CD8-positive, alpha-beta memory T cell (primary cell): ENCODE measurements around the gene BIRC6. TPM values are rescaled to one million over a fixed set of nuclear protein-coding genes. Genes with fewer than 3 reads are reported as not detected.

Experiments used
- CTCF ChIA-PET: fragments of 350-600 bp; sonication (Branson Sonifier 250); formaldehyde crosslinking; loops from one replicate; lab custom pipeline; 2021; ENCODE audit warnings: antibody characterized with exemption; lab: Charles Lee
- POLR2A ChIA-PET: fragments of 350-600 bp; sonication (Branson Sonifier 250); formaldehyde crosslinking; loops from one replicate; lab custom pipeline; 2021; ENCODE audit warnings: antibody characterized with exemption; lab: Charles Lee
- DNase-seq, 5 donors: peaks; one replicate each; pipeline versions ENCODE4 v3.0.0 to v3.0.0-alpha.2; 2020 to 2022; ENCODE audit warnings: mixed read lengths in 1 of 5
- H3K27ac ChIP-seq: one replicate; pipeline ENCODE4 v1.7.0; 2013; ENCODE audit warnings: low read depth, mild to moderate bottlenecking, low read length, moderate library complexity
- H3K27me3 ChIP-seq: 2 replicates; pipeline ENCODE4 v1.7.0; 2013; ENCODE audit warnings: low read length, mild to moderate bottlenecking; ENCODE audit not compliant: insufficient read depth, poor library complexity, severe bottlenecking
- H3K36me3 ChIP-seq: 2 replicates; pipeline ENCODE4 v1.7.0; 2013; ENCODE audit warnings: mild to moderate bottlenecking, low read length, moderate library complexity; ENCODE audit not compliant: insufficient read depth
- H3K4me1 ChIP-seq: 2 replicates; pipeline ENCODE4 v1.7.0; 2013; ENCODE audit warnings: mild to moderate bottlenecking, low read length, moderate library complexity; ENCODE audit not compliant: insufficient read depth
- H3K4me3 ChIP-seq: 2 replicates; pipeline ENCODE4 v1.7.0; 2013; ENCODE audit warnings: mild to moderate bottlenecking, low read length
- H3K9me3 ChIP-seq: 2 replicates; pipeline ENCODE4 v1.7.0; 2013; ENCODE audit warnings: mild to moderate bottlenecking, low read length
- H3K27ac Mint-ChIP-seq, 8 donors: one replicate each; pipeline ENCODE4 v1.8.0; 2020 to 2021; ENCODE audit warnings: mixed read lengths in 8 of 8, mild to moderate bottlenecking in 6 of 8, inconsistent platforms in 3 of 8, moderate library complexity in 3 of 8
- H3K27me3 Mint-ChIP-seq, 2 donors: one replicate each; pipeline ENCODE4 v1.8.0; 2020 to 2021; ENCODE audit warnings: mixed read lengths in 2 of 2, mild to moderate bottlenecking in 1 of 2, moderate library complexity in 1 of 2
- H3K36me3 Mint-ChIP-seq, 3 donors: one replicate each; pipeline ENCODE4 v1.8.0; 2020 to 2021; ENCODE audit warnings: mixed read lengths in 3 of 3, inconsistent platforms in 1 of 3, mild to moderate bottlenecking in 1 of 3
- H3K4me1 Mint-ChIP-seq, 3 donors: one replicate each; pipeline ENCODE4 v1.8.0; 2020 to 2021; ENCODE audit warnings: mixed read lengths in 3 of 3, inconsistent platforms in 1 of 3, mild to moderate bottlenecking in 1 of 3
- H3K4me3 Mint-ChIP-seq, 7 donors: one replicate each; pipeline ENCODE4 v1.8.0; 2020 to 2021; ENCODE audit warnings: mixed read lengths in 7 of 7, mild to moderate bottlenecking in 6 of 7, moderate library complexity in 4 of 7, inconsistent platforms in 2 of 7
- H3K9me3 Mint-ChIP-seq, 5 donors: one replicate each; pipeline ENCODE4 v1.8.0; 2020 to 2022; ENCODE audit warnings: mixed read lengths in 5 of 5, mild to moderate bottlenecking in 3 of 5, moderate library complexity in 2 of 5, inconsistent platforms in 1 of 5
- polyA plus RNA-seq: library from polyadenylated mRNA; unstranded; fragments of 300-500 nt; fragmentation: Illumina TruSeq; gene quantifications from one replicate; pipeline ENCODE4 v1.2.3, GENCODE V29; 2021
- total RNA-seq, 2 experiments: library from RNA; stranded (reverse); gene quantifications; one replicate each; pipeline ENCODE4 v1.2.3, GENCODE V29; 2021

BIRC6 gene
- total and polyA plus RNA-seq, 3 experiments from 2014 or later, result 32.4 to 72.5 (median 71.8) TPM

GRCh38 chr2:32562906-32563305 is 206.1 kb downstream of the BIRC6 start:
- Mint-ChIP-seq H3K4me3 (no peak overlapping the region), H3K27ac (no peak overlapping the region), H3K4me1 (peaks cover 6 to 17% (median 13%) of the 10 kb centered on the region in 3 donors), H3K27me3 (no peaks in the 10 kb centered on the region), H3K9me3 (peaks cover 2 to 18% (median 2%) of the 10 kb centered on the region in 5 donors), H3K36me3 (peaks cover 19 to 58% (median 25%) of the 10 kb centered on the region in 3 donors)
- Histone ChIP-seq H3K4me3 (no peak overlapping the region), H3K27ac (no peak overlapping the region), H3K9me3 (peaks cover 4% of the 10 kb centered on the region), H3K36me3 (no peaks in the 10 kb centered on the region), H3K27me3 (no peaks in the 10 kb centered on the region), H3K4me1 (no peaks in the 10 kb centered on the region)
- POLR2A ChIA-PET, result no interaction called here
- CTCF ChIA-PET, result no interaction called here
- no peak for DNase-seq

DNA sequence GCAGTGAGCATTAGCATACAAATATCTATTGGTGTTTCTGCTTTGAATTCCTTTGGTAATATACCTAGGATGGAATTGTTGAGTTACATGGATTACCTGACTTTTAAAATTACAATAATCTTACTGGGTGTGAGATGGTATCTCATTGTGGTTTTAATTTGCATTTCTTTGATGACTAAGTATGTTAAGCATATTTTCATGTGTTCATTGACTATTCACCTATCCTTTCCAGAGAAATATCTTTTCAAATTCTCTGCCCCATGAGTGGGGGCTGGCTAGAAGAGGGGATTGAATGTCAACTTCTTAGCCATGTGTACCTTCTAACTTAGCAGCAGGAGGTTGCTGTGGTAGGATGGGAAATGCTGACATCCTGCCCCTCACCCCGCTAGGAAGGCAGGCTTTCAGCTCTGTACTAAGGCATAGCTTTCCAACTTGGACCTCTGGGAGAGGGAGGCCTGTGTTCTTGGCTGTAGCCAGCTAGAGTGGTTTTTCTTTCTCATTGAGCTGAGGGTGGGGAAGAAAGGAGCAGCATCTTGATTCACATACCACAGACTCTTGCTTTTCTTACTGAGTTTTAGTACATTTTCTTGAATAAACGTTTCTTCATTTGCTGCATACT is 207.7 kb downstream of the BIRC6 start:
- H3K36me3 ChIP-seq, result no peaks in the 10 kb centered on the region
- peaks cover 4% of the 10 kb centered on the region for H3K9me3 ChIP-seq
- Mint-ChIP-seq H3K4me1 (peaks cover 8 to 19% (median 16%) of the 10 kb centered on the region in 3 donors), H3K27ac (peak overlapping the region in 2 of 8 donors; percentile 7 to 17), H3K27me3 (no peaks in the 10 kb centered on the region), H3K4me3 (no peak overlapping the region), H3K36me3 (peaks cover 19 to 55% (median 25%) of the 10 kb centered on the region in 3 donors), H3K9me3 (peaks cover 2 to 18% (median 2%) of the 10 kb centered on the region in 5 donors)
- no peaks in the 10 kb centered on the region for H3K4me1 ChIP-seq
- no peak overlapping the region for H3K27ac ChIP-seq
- no peak overlapping the region for H3K4me3 ChIP-seq
- ChIA-PET POLR2A (interaction anchor here (0.6 kb wide), 1 partner anchor 59 kb away, joined by 3 read pairs; no protein-coding TSS in a partner anchor), CTCF (no interaction called here)
- H3K27me3 ChIP-seq, result no peaks in the 10 kb centered on the region
- no peak for DNase-seq

- POLR2A ChIA-PET, result no interaction called here
- H3K27me3 ChIP-seq, result no peaks in the 10 kb centered on the region
- no peaks in the 10 kb centered on the region for H3K36me3 ChIP-seq
- no peaks in the 10 kb centered on the region for H3K4me1 ChIP-seq
- CTCF ChIA-PET, result no interaction called here
- H3K4me3 Mint-ChIP-seq, result no peak overlapping the region
- peak overlapping the region in 1 of 8 donors; percentile 21 for H3K27ac Mint-ChIP-seq
- H3K27me3 Mint-ChIP-seq, result no peaks in the 10 kb centered on the region
- H3K9me3 Mint-ChIP-seq, result peaks cover 2 to 18% (median 2%) of the 10 kb centered on the region in 5 donors
- no peak overlapping the region for H3K4me3 ChIP-seq
- H3K27ac ChIP-seq, result no peak overlapping the region
- H3K9me3 ChIP-seq, result peaks cover 4% of the 10 kb centered on the region
- DNase-seq, result no peak
- peaks cover 17 to 55% (median 25%) of the 10 kb centered on the region in 3 donors for H3K36me3 Mint-ChIP-seq
- H3K4me1 Mint-ChIP-seq, result peaks cover 10 to 27% (median 24%) of the 10 kb centered on the region in 3 donors
Measured at GRCh38 chr2:32565902-32566301, 209.1 kb downstream of the BIRC6 start.

- no peak overlapping the region for H3K27ac ChIP-seq
- no peak overlapping the region for H3K4me3 Mint-ChIP-seq
- H3K4me3 ChIP-seq, result no peak overlapping the region
- H3K4me1 Mint-ChIP-seq, result peaks cover 34 to 42% (median 40%) of the 10 kb centered on the region in 3 donors
- peaks cover 23% of the 10 kb centered on the region for H3K4me1 ChIP-seq
- no peak for DNase-seq
- no peaks in the 10 kb centered on the region for H3K9me3 Mint-ChIP-seq
- no peaks in the 10 kb centered on the region for H3K9me3 ChIP-seq
- H3K36me3 ChIP-seq, result peaks cover 7% of the 10 kb centered on the region
- H3K27ac Mint-ChIP-seq, result peak overlapping the region in 7 of 8 donors; percentile 2 to 45 (median 14)
- no peaks in the 10 kb centered on the region for H3K27me3 Mint-ChIP-seq
- H3K27me3 ChIP-seq, result no peaks in the 10 kb centered on the region
- ChIA-PET CTCF (interaction anchor here (0.9 kb wide), 1 partner anchor 11 kb away, joined by 3 read pairs; no protein-coding TSS in a partner anchor), POLR2A (no interaction called here)
- H3K36me3 Mint-ChIP-seq, result peaks cover 3 to 46% (median 7%) of the 10 kb centered on the region in 3 donors
Measured at GRCh38 chr2:32572030-32572429, 215.2 kb downstream of the BIRC6 start.

GRCh38 chr2:32572737-32573136 is 215.9 kb downstream of the BIRC6 start:
- Histone ChIP-seq H3K27me3 (no peaks in the 10 kb centered on the region), H3K36me3 (peaks cover 7% of the 10 kb centered on the region), H3K4me3 (no peak overlapping the region), H3K27ac (no peak overlapping the region), H3K9me3 (no peaks in the 10 kb centered on the region), H3K4me1 (peaks cover 23% of the 10 kb centered on the region)
- Mint-ChIP-seq H3K27ac (peak overlapping the region in 7 of 8 donors; percentile 5 to 88 (median 61)), H3K4me3 (peak overlapping the region in 3 of 7 donors; percentile 25 to 54 (median 36)), H3K9me3 (no peaks in the 10 kb centered on the region), H3K36me3 (peaks cover 3 to 40% (median 7%) of the 10 kb centered on the region in 3 donors), H3K27me3 (no peaks in the 10 kb centered on the region), H3K4me1 (peaks cover 35 to 42% (median 41%) of the 10 kb centered on the region in 3 donors)
- peak in 2 of 5 donors; percentile 5 to 6 for DNase-seq
- POLR2A ChIA-PET, result no interaction called here
- CTCF ChIA-PET, result interaction anchor here (0.9 kb wide), 1 partner anchor 12 kb away, joined by 3 read pairs; no protein-coding TSS in a partner anchor

DNA sequence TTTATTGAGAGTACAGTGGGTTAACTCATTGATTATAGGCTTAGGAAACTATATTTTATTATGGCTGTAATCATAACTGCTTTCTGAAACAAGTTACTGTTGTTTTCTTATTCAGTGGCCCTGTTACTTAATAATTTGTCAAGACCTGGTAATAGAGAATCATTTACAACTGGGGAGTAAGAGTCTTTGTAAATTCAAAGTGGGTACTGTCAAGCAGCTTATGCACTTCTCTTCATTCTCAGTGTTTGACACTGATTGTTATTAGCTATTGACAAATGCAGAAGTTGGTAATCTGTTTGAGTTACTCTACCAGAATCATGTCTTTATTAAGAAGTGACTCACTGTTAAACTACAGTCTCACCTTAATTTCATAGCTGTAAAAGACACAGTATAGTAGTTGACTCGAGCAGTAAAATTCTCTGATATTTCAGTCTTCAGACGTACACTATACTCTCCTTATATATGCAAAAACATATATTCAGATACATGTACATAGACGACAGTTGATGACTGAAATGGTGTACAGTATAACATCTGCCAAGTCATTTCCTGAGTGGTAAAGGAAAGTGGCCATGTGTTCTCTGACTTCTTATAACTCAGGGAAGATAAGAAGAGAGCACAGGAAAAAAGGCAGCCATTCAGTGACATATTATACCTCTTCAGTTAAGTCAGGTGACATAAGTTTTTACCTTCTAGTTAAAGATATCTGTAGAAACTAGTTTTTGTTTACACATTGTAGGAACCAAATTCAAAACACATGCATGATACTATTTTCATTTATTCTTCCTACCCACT is 235.0 kb downstream of the BIRC6 start:
- CTCF ChIA-PET, result no interaction called here
- no peak overlapping the region for H3K4me3 ChIP-seq
- no peaks in the 10 kb centered on the region for H3K9me3 Mint-ChIP-seq
- H3K4me3 Mint-ChIP-seq, result peak overlapping the region in 1 of 7 donors; percentile 51
- H3K9me3 ChIP-seq, result no peaks in the 10 kb centered on the region
- no peaks in the 10 kb centered on the region for H3K27me3 ChIP-seq
- H3K4me1 ChIP-seq, result peaks cover 12% of the 10 kb centered on the region
- peaks cover 4 to 40% (median 14%) of the 10 kb centered on the region in 3 donors for H3K36me3 Mint-ChIP-seq
- H3K36me3 ChIP-seq, result no peaks in the 10 kb centered on the region
- peaks cover 25 to 45% (median 44%) of the 10 kb centered on the region in 3 donors for H3K4me1 Mint-ChIP-seq
- H3K27me3 Mint-ChIP-seq, result no peaks in the 10 kb centered on the region
- peak in 1 of 5 donors; percentile 4 for DNase-seq
- H3K27ac ChIP-seq, result no peak overlapping the region
- peak overlapping the region in 6 of 8 donors; percentile 13 to 76 (median 53) for H3K27ac Mint-ChIP-seq
- POLR2A ChIA-PET, result no interaction called here

GRCh38 chr2:32594573-32594972 is 237.8 kb downstream of the BIRC6 start:
- Histone ChIP-seq H3K4me3 (no peak overlapping the region), H3K9me3 (no peaks in the 10 kb centered on the region), H3K36me3 (no peaks in the 10 kb centered on the region), H3K4me1 (peaks cover 12% of the 10 kb centered on the region), H3K27ac (no peak overlapping the region), H3K27me3 (no peaks in the 10 kb centered on the region)
- ChIA-PET CTCF (no interaction called here), POLR2A (no interaction called here)
- H3K9me3 Mint-ChIP-seq, result no peaks in the 10 kb centered on the region
- no peak for DNase-seq
- H3K27ac Mint-ChIP-seq, result peak overlapping the region in 3 of 8 donors; percentile 12 to 61 (median 57)
- no peak overlapping the region for H3K4me3 Mint-ChIP-seq
- peaks cover 4 to 54% (median 13%) of the 10 kb centered on the region in 3 donors for H3K36me3 Mint-ChIP-seq
- no peaks in the 10 kb centered on the region for H3K27me3 Mint-ChIP-seq
- peaks cover 22 to 38% (median 32%) of the 10 kb centered on the region in 3 donors for H3K4me1 Mint-ChIP-seq
